Hematopoietic multipotent progenitor cell treated with erythropoietin and hydrocortisone succinate and interleukin-3 and kit ligand, for 17 days (in vitro differentiated cells): ENCODE results near the gene HMG20B.

Source experiments
- DNase-seq: peaks from one replicate; pipeline ENCODE4 v3.0.0-alpha.2; 2015; ENCODE audit warnings: low spot score

HMG20B gene

DNA sequence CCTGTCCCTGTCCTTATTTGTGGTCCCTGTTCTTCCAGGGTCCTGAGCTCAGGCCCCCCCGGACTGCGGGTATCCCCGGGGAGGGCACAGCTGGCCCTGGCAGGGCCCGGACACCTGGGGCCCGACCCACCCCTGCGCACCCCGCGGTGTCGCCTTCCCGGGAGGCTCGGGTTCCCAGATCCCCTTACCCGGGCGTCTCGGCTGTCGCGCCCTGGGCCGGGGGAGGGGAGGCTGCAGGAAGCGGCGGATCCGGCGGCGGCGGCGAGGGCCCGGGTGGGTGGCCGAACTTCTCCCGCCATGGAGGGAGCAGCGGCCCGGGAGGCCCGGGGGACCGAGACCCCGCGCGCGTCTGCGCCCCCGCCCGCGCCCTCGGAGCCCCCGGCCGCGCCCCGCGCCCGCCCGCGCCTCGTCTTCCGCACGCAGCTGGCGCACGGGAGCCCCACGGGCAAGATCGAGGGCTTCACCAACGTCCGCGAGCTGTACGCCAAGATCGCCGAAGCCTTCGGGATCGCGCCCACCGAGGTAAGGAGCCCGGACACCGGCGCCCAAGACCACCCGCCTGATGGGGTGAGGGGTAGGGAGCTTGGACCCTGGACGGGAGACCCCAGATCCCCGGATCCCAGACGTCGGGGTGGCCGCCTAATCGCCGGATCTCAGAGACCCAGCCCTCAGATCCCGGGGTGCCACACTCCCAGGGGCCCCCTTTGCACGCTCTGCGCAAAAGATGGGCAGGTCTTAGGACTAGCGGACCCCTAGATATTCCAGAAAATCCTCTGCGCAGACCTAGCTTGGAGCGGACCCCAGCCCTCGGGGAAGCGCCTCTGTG is 12.8 kb downstream of the HMG20B start, which contains the start of gene GIPC3:
Gene GIPC3, plus strand, starts transcription at position 178 of the 826 bp plus-strand sequence. Its CDS starts 120 bp downstream, at position 298.
- DNase-seq, result no peak

DNA sequence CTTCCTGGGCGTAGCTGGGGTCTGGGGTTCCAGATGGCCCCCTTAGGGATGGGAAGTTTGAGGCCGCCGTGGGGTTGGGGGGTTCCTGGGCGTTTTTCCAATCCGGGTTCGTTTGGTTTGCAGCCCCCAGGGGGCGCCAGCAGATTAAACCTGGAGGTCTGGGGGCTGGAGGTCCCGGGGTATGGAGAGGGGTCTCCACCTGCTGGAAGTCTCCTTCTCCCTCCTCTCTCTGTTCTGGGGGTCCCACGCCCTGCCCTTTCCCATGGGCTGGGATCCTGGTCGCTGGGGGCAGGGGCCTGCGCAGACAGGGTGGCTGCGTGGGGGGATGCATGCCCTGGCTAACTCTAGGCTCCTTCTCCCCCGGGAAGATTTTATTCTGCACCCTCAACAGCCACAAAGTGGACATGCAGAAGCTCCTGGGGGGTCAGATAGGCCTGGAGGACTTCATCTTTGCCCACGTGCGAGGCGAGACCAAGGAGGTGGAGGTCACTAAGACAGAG is 13.4 kb downstream of the HMG20B start:
- DNase-seq, result no peak

- DNase-seq, result no peak
These were observed 14.1 kb downstream of the HMG20B start for GRCh38 chr19:3586707-3587346.

DNA sequence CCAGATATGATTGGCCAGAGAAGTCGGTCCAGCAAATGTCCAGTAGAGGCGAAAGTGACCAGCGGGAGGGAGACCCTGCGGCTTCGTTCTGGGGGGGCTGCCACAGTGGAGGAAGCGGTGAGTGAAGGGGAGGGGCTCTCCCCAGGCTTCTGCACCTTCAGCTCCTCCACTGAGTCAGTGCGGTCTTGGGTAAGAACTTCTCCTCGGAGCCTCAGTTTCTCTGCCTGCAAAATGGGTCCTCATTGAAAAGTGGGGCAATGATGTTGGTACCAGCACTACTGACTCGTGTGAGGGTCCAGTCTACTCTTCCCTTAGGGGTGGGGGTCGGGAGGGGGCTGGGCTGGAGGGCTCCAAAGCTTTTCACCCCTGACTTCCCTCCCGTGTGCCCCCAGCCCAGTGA is 16.7 kb downstream of the HMG20B start:
- no peak for DNase-seq

DNA sequence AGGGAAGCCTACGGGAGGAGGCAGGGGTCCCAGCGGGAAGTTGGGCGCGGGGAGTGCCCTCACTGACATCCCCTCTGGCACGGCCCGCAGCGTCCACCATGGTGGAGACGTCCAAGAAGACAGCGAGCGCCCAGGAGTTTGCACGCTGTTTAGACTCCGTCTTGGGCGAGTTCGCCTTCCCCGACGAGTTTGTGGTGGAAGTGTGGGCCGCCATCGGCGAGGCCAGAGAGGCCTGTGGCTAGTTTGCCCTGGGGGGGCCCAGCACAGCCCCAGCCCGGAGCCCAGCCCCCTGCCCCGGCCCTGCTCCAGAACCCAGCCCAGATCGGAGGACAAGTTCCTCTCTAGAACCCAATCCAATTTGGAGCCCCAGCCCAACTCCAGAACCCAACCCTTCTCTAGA is 17.2 kb downstream of the HMG20B start:
- DNase-seq, result no peak

DNA sequence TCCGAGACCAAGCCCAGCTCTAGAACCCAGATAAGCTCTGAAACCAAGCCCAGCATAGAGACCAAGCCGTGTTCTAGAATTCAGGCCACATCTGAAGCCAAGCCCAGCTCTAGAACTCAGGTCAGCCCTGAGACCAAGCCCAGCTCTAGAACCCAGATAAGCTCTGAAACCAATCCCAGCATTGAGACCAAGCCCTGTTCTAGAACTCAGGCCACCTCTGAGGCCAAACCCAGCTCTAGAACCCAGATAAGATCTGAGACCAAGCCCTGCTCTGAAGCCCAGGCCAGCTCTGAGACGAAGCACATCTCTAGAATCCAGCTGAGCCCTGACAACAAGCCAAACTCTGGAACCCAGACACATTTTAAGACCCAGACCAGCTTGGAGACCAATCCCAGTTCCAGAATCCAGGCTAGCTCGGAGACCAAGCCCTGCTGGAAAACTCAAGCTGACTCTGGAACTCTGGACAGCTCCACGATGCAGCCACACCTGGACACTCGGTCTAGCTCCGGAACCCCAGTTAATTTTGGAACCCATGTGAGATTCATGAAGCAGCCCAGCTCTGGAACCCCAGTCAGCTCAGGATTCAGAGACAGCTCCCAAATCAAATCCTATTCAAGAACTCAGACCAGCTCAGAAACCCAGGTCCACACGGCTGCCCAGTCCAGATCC is 18.4 kb downstream of the HMG20B start:
- DNase-seq, result no peak

- DNase-seq, result no peak
These were observed 19.3 kb downstream of the HMG20B start for GRCh38 chr19:3591876-3592613.

DNA sequence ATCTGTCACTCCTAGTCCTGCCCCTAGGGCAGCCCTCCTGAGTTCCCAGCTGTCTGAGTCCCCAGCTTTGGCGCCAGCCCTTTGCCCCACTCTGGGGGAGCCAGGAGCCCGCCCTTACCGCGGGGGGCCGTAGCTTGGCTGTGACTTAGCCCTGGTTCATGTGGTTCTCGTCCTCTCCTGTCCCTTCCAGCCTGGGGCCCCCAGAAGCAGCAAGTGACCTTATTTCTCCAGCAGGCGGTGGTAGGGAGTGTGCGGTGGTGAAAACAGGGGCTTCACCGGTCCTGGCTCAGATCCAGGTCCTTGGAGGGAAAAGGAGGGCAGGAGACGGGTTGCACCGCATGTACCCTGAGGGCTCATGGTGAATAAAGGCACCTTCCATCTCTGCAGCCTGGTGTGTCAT is 20.4 kb downstream of the HMG20B start:
- no peak for DNase-seq

- DNase-seq, result no peak
These were observed 22.8 kb downstream of the HMG20B start for GRCh38 chr19:3595521-3596061.

- no peak for DNase-seq
These were observed 27.0 kb downstream of the HMG20B start for GRCh38 chr19:3599776-3600187.

DNA sequence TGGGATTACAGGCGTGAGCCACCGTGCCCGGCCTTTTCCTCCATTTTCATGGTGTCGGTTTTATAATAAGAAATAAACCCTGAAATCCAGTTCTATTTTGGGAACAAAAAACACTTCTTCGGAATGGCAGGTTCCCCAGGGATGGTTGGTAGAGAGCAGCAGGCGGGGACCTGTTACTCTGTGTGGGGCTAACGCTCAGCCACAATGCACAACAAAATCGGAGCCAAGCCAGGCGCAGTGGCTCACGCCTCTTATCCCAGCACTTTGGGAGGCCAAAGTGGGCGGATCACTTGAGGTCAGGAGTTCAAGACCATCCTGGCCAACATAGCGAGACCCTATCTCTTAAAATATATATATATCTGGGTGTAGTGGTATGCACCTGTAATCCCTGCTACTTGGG is 28.3 kb downstream of the HMG20B start:
- DNase-seq, result no peak

DNA sequence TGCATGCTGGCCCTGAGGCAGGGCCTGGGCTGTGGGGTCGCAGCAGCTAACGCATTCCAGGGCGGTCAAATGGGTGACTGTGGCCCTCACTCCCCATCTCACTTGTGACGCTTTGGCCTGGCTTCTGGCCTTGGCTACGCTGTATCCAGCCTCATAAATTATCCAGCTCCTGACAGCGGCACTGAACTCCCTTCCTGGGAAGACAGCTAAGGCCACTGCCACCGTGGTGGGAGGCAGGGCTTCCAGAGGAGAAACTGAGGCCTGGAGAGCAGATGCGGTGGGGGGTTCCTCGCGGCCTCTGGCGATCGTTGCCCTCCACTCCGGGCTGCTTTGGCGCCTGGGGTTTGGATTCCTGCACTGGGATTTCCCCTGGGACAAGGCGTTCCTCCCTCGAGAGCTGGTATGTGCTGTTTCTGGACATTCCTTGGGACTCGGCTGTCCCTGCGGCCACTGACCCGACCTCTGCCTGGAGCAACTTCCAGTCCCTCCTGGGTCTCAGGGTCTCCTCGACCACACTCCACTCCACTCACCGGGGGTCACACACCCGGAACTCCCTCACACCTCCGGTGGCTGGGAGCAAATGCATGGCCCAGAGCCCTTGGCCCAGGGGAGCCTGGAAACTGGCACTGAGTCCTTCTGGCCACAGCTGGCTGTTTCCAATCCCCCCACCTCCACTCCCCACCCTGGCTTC is 30.5 kb downstream of the HMG20B start:
- no peak for DNase-seq

GRCh38 chr19:3604227-3604986 is 31.7 kb downstream of the HMG20B start:
- no peak for DNase-seq

DNA sequence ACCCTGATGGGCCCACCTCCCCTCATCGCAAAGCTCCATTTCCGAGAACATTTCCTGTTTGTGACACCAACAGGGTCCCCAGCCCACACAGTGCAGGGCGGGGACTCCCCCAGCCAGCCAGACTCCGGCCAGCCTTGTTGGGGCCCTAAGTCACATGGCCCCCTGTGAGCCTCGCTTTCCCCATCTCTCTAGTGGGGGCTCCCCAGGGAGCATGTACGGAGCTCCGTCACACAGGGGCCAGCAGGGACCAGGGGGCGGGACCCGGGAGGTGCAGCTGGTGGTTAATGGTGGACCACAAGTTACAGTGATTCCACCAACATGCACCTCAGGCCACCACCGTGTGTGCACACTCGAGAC is 32.2 kb downstream of the HMG20B start:
- DNase-seq, result no peak

DNA sequence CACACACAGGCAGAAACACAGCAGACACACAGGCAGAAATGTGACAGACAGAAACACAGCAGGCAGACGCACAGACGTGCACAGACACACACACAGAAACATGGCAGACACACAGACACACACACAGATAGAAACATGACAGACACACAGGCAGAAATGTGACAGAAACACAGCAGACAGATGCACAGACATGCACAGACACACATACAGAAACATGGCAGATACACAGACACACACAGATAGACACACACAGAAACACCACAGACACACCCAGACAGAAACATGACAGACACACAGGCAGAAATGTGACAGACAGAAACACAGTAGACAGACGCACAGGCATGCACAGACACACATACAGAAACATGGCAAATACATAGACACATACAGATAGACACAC is 32.6 kb downstream of the HMG20B start:
- no peak for DNase-seq

DNA sequence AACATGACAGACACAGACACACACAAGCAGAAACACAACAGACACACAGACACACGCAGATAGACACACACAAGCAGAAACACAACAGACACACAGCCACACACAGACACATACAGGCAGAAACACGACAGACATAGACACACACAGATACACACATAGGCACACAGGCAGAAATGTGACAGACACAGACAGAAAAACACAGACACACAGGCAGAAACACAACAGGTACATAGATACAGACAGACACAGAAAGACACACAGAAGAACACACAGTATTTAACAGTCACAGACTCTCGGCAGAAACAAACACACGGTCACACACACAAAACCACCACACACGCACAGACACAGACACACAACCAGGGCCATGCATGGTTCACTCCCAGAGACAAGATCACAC is 33.0 kb downstream of the HMG20B start:
- DNase-seq, result no peak

DNA sequence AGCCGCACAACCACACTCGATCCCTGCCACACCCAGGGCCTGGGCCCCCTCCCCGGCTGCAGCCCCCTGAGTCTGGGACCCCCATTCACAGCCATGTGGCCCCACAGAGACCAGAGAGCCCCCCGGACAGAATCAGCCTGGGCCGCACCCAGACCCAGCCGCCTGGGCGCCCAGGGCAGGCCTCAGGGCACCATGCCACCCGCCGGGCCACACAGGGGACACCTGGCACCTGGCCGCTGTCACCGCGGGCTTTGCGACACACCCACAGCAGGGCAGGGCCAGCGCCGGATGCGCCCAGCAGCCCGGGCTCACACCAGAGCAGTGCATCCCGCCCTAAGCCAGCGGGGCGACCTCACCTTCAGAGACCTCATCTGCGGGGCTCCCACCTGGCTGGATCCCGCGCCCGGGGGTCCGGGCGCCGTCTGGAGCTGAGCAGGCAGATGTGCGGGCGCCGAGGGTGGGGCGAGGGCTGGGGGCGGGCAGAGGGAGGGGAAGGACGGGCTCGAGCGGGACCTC is 33.5 kb downstream of the HMG20B start:
- DNase-seq, result no peak

GRCh38 chr19:3606690-3607289 is 34.0 kb downstream of the HMG20B start, which contains the start of gene TBXA2R:
TSS of gene TBXA2R (minus strand) at chr19:3606875. CDS start at chr19:3600634, 6,241 bp downstream.
- no peak for DNase-seq

DNA sequence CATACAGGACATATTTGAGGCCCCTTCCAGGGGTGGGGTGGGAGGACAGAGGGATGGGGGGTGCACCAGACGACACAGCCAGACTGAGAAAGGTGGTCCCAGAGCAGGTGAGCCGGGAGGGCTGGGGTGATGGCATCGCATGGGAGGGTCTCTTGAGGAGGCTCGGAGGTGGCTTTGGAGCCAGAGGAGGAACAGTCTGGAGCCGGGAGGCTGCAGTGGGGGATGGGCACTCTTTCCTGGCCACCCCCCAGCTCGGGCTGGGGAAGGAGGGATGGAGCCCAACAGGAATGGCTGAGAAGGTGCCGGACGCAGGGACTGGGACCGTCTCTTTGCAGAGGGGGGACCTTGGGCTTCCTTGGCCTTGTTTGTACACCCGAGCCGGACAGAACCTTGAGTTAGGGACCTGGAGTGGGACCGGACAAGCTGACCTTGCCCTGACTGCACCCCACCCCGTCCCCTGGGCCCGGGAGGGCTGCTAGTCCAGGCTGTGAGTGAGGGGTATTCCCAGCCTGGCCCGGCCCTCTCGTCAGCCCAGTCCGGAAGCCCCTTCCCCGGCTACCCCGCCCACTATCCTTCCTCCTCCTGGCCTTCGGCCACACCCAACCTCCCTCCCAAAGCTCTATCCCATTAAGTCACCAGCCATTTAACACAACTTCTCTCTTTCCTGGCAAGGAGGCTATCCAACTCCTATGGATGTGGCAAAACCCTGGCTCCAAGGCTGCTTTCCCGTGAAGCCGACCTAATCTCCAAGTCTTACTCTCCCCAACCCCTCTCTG is 34.7 kb downstream of the HMG20B start:
- no peak for DNase-seq
